ENCODE measurements around the gene NEBL.

Gene NEBL

DNA sequence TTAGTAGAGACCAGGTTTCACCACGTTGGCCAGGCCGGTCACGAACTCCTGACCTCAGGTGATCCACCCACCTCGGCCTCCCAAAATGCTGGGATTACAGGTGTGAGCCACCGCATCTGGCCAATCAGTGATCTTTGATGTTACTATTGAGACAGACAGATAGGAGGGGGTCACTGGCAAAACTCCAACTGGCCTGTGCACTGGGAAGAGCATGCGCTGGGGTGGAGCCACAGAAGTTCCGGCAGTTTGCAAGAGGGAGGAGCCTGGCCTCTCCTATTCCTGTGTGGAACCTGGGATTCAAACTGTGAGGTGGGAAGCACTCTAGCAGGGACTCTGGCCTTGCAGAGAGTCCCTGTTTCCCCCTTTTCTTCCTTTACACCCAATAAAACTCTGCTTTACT lies 60.7 kb downstream of the NEBL start:
- Histone ChIP-seq H3K27me3 (ENCODE audit: control insufficient read depth in 1 of 2, insufficient read depth in 2 of 2, low read length in 2 of 2) (no peaks in the 10 kb centered on the region), H3K9ac (ENCODE audit: low read length in 2 of 2) (no peak overlapping the region), H3K4me3 (ENCODE audit: low read length in 2 of 2) (no peak overlapping the region), H3K36me3 (ENCODE audit: control insufficient read depth in 2 of 2, insufficient read depth in 2 of 2, low read length in 2 of 2) (no peaks in the 10 kb centered on the region), H3K4me1 (ENCODE audit: control insufficient read depth, insufficient read depth, low read length) (no peaks in the 10 kb centered on the region), H3K9me3 (ENCODE audit: control insufficient read depth in 2 of 2, low read length in 2 of 2) (peaks cover 4 to 5% of the 10 kb centered on the region in 2 donors), H3K27ac (ENCODE audit: low read length) (no peak overlapping the region)

DNA sequence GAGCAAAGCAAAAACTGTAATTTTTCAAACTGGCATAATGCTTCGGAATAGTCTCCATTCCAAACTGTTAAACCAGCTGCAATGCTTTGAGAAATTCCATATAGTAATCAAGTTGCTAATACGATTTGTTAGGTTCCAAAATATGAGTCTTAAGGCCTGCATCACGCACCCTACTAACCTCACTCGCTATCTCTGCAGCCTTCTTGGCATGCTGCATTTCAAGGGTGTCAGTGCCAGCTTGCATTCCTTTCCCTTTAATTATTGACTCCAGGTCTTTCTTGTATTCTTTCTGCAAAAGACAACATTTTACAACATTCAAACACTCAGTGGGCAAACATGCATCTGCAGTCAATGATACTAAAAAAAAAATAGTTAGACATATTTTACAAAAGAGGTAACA lies 61.8 kb downstream of the NEBL start:
- Histone ChIP-seq H3K4me1 (ENCODE audit: control insufficient read depth, insufficient read depth, low read length) (no peaks in the 10 kb centered on the region), H3K4me3 (ENCODE audit: low read length in 2 of 2) (no peak overlapping the region), H3K9me3 (ENCODE audit: control insufficient read depth in 2 of 2, low read length in 2 of 2) (peaks cover 4 to 5% of the 10 kb centered on the region in 2 donors), H3K36me3 (ENCODE audit: control insufficient read depth in 2 of 2, insufficient read depth in 2 of 2, low read length in 2 of 2) (no peaks in the 10 kb centered on the region), H3K9ac (ENCODE audit: low read length in 2 of 2) (no peak overlapping the region), H3K27me3 (ENCODE audit: control insufficient read depth in 1 of 2, insufficient read depth in 2 of 2, low read length in 2 of 2) (no peaks in the 10 kb centered on the region), H3K27ac (ENCODE audit: low read length) (no peak overlapping the region)

DNA sequence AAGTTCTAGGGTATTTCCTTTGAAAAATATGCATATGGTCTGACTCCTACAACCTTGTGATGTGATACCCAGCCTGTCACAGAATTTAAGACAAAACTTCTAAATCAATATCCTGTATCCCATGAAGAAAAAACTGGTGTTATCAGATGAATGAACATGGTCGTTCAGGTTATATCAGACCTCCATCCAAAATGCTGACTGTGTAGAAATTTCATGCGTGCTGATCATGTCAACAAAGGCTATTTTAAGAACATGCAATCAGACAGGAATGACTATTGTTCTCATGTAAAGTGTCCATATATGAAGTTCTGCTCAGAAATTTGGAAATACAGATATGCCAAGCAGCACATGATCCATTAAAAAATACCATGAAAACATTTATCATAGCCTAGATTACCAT lies 62.3 kb downstream of the NEBL start:
- no peak overlapping the region for H3K4me3 ChIP-seq (ENCODE audit: low read length in 2 of 2)
- no peaks in the 10 kb centered on the region for H3K4me1 ChIP-seq (ENCODE audit: control insufficient read depth, insufficient read depth, low read length)
- H3K9me3 ChIP-seq (ENCODE audit: control insufficient read depth in 2 of 2, low read length in 2 of 2) = peaks cover 4 to 5% of the 10 kb centered on the region in 2 donors
- no peaks in the 10 kb centered on the region for H3K36me3 ChIP-seq (ENCODE audit: control insufficient read depth in 2 of 2, insufficient read depth in 2 of 2, low read length in 2 of 2)
- no peaks in the 10 kb centered on the region for H3K27me3 ChIP-seq (ENCODE audit: control insufficient read depth in 1 of 2, insufficient read depth in 2 of 2, low read length in 2 of 2)
- H3K27ac ChIP-seq (ENCODE audit: low read length) = no peak overlapping the region
- H3K9ac ChIP-seq (ENCODE audit: low read length in 2 of 2) = no peak overlapping the region

DNA sequence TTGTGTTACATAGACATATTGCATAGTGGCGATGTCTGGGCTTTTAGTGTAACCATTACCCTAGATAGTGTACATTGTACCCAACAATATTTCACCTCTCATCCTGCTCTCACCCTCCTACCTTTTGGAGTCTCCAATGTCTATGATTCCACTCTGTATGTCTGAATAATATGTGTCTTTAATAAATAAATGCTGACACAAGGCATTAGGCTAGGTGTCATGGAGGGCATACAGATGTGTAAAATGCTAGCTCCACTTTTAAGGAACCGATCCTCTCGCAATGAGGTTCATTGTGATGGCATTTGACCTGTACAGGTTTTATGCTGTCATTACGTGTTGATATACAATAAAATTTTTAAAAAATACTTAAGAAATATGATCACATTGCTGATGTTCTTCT lies 74.3 kb downstream of the NEBL start:
- Histone ChIP-seq H3K27me3 (ENCODE audit: control insufficient read depth in 1 of 2, insufficient read depth in 2 of 2, low read length in 2 of 2) (no peaks in the 10 kb centered on the region), H3K36me3 (ENCODE audit: control insufficient read depth in 2 of 2, insufficient read depth in 2 of 2, low read length in 2 of 2) (no peaks in the 10 kb centered on the region), H3K27ac (ENCODE audit: low read length) (no peak overlapping the region), H3K4me3 (ENCODE audit: low read length in 2 of 2) (no peak overlapping the region), H3K4me1 (ENCODE audit: control insufficient read depth, insufficient read depth, low read length) (no peaks in the 10 kb centered on the region), H3K9me3 (ENCODE audit: control insufficient read depth in 2 of 2, low read length in 2 of 2) (no peaks in the 10 kb centered on the region), H3K9ac (ENCODE audit: low read length in 2 of 2) (no peak overlapping the region)

DNA sequence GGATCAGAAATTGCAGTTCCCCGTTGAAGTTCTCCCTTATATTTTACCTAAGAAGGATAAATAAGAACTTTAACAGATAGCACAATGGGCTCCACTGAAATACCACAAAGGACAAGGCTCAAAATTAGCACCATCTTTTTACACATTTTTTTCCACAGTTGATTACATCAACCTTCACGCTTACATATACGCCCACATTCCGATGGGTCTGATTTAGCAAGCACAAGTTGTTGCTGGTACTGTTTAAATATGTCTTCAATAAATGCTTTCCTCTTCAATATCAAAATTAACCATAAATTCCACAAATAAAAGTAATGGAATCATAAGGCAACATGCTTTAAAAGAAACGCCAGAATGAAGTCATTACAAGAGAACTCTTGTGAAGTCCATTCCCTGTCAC lies 79.5 kb downstream of the NEBL start:
- H3K9me3 ChIP-seq (ENCODE audit: control insufficient read depth in 2 of 2, low read length in 2 of 2) = no peaks in the 10 kb centered on the region
- H3K36me3 ChIP-seq (ENCODE audit: control insufficient read depth in 2 of 2, insufficient read depth in 2 of 2, low read length in 2 of 2) = no peaks in the 10 kb centered on the region
- no peaks in the 10 kb centered on the region for H3K4me1 ChIP-seq (ENCODE audit: control insufficient read depth, insufficient read depth, low read length)
- H3K27me3 ChIP-seq (ENCODE audit: control insufficient read depth in 1 of 2, insufficient read depth in 2 of 2, low read length in 2 of 2) = no peaks in the 10 kb centered on the region
- no peak overlapping the region for H3K9ac ChIP-seq (ENCODE audit: low read length in 2 of 2)
- no peak overlapping the region for H3K27ac ChIP-seq (ENCODE audit: low read length)
- H3K4me3 ChIP-seq (ENCODE audit: low read length in 2 of 2) = no peak overlapping the region

DNA sequence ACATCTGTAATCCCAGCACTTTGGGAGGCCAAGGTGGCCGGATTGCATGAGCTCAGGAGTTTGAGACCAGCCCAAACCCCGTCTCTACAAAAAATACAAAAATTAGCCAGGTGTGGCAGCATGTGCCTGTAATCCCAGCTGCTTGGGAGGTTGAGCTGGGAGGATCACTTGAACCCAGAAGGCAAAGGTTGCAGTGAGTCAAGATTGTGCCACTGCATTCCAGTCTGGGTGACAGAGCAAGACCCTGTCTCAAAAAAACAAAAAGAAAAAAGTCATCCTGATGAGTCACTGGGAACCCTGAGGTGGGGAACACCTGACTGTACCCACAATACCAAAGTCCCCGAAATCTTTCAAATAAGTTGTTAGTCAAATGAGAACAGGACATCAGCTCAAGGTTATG lies 80.0 kb downstream of the NEBL start:
- Histone ChIP-seq H3K4me1 (ENCODE audit: control insufficient read depth, insufficient read depth, low read length) (no peaks in the 10 kb centered on the region), H3K36me3 (ENCODE audit: control insufficient read depth in 2 of 2, insufficient read depth in 2 of 2, low read length in 2 of 2) (no peaks in the 10 kb centered on the region), H3K27me3 (ENCODE audit: control insufficient read depth in 1 of 2, insufficient read depth in 2 of 2, low read length in 2 of 2) (no peaks in the 10 kb centered on the region), H3K4me3 (ENCODE audit: low read length in 2 of 2) (no peak overlapping the region), H3K9me3 (ENCODE audit: control insufficient read depth in 2 of 2, low read length in 2 of 2) (no peaks in the 10 kb centered on the region), H3K27ac (ENCODE audit: low read length) (no peak overlapping the region), H3K9ac (ENCODE audit: low read length in 2 of 2) (no peak overlapping the region)

DNA sequence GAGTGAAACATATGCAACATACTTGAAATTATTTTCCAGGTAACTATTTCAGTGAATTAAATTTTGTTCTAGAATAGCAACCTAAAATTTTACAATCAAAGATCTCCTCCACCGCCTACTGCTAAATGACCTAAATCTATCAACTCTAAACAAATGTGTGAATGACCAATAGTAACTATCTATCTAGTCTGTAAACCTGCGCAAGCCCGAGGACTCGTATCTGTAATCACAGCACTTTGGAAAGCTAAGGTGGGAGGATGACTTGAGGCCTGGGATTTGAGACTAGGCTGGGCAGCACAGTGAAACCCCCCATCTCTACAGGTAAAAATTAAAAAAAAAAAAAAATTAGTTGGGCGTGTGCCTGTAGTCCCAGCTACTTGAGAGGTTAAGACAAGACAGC lies 83.0 kb downstream of the NEBL start:
- no peak overlapping the region for H3K9ac ChIP-seq (ENCODE audit: low read length in 2 of 2)
- no peaks in the 10 kb centered on the region for H3K36me3 ChIP-seq (ENCODE audit: control insufficient read depth in 2 of 2, insufficient read depth in 2 of 2, low read length in 2 of 2)

DNA sequence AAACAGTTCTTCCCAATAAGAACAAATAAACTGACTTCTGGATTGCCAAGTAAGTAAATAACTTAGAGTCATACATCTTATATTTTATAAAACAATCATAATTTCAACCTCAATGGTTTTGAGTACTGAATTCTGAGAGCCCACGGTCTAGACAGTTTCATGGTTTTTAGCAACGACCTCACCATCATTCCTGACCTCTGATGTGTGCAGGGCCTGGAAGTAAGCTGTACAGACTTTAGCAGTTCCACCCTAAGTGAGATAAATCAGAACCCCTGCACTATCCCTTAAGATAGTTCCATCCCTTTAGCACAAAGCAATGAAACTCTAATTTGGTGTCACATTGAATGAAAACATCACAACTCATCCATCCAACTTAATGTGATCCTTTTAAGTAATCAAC lies 86.0 kb downstream of the NEBL start:
- Histone ChIP-seq H3K27me3 (ENCODE audit: control insufficient read depth in 1 of 2, insufficient read depth in 2 of 2, low read length in 2 of 2) (no peaks in the 10 kb centered on the region), H3K4me1 (ENCODE audit: control insufficient read depth, insufficient read depth, low read length) (no peaks in the 10 kb centered on the region), H3K27ac (ENCODE audit: low read length) (no peak overlapping the region), H3K9me3 (ENCODE audit: control insufficient read depth in 2 of 2, low read length in 2 of 2) (no peaks in the 10 kb centered on the region), H3K36me3 (ENCODE audit: control insufficient read depth in 2 of 2, insufficient read depth in 2 of 2, low read length in 2 of 2) (no peaks in the 10 kb centered on the region), H3K9ac (ENCODE audit: low read length in 2 of 2) (no peak overlapping the region), H3K4me3 (ENCODE audit: low read length in 2 of 2) (no peak overlapping the region)

More for the DNA sequence above, 83.0 kb downstream of the NEBL start:
- Histone ChIP-seq H3K9me3 (ENCODE audit: control insufficient read depth in 2 of 2, low read length in 2 of 2) (no peaks in the 10 kb centered on the region), H3K4me1 (ENCODE audit: control insufficient read depth, insufficient read depth, low read length) (no peaks in the 10 kb centered on the region), H3K27me3 (ENCODE audit: control insufficient read depth in 1 of 2, insufficient read depth in 2 of 2, low read length in 2 of 2) (no peaks in the 10 kb centered on the region), H3K27ac (ENCODE audit: low read length) (no peak overlapping the region), H3K4me3 (ENCODE audit: low read length in 2 of 2) (no peak overlapping the region)

DNA sequence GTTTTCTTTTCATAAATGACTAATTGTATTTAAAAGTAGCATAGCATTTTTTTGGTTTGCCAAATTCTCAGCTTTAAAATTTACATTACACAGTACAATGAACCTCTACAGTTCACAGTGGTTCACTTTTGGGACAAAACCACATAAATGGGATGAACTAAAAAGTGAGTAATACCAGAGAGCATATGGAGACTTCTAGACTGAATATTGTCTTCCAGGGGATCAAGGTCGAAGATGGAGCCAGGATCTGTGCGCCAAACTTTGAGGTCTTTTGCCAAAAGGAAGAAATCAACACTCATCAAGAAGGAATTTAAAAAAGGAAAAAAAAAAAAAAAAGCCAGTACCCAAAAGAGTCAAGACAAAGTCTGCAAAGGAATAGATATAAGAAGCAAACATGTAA lies 87.5 kb downstream of the NEBL start:
- Histone ChIP-seq H3K9ac (ENCODE audit: low read length in 2 of 2) (no peak overlapping the region), H3K9me3 (ENCODE audit: control insufficient read depth in 2 of 2, low read length in 2 of 2) (no peaks in the 10 kb centered on the region), H3K36me3 (ENCODE audit: control insufficient read depth in 2 of 2, insufficient read depth in 2 of 2, low read length in 2 of 2) (no peaks in the 10 kb centered on the region), H3K27ac (ENCODE audit: low read length) (no peak overlapping the region), H3K4me1 (ENCODE audit: control insufficient read depth, insufficient read depth, low read length) (no peaks in the 10 kb centered on the region), H3K4me3 (ENCODE audit: low read length in 2 of 2) (no peak overlapping the region), H3K27me3 (ENCODE audit: control insufficient read depth in 1 of 2, insufficient read depth in 2 of 2, low read length in 2 of 2) (no peaks in the 10 kb centered on the region)

DNA sequence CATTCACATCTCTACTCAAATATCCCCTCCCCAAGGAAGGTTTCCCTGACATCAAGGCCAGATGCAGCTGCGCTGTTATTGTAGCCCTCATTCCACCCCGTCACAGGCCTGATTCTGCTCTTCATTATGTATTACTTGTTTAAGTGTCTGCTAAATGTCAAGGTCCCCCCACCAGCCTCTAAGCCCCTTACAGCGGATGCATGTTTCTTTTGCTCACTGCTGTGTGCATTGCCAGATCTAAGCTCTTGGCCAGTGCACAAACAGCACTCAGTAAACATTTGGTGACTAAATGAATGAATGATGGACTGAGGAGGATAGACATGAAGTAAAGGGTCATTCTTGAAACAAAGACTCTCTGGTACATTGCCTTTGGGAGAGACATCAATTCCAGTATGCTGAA lies 90.6 kb downstream of the NEBL start:
- H3K9me3 ChIP-seq (ENCODE audit: control insufficient read depth in 2 of 2, low read length in 2 of 2) = no peaks in the 10 kb centered on the region
- H3K27me3 ChIP-seq (ENCODE audit: control insufficient read depth in 1 of 2, insufficient read depth in 2 of 2, low read length in 2 of 2) = no peaks in the 10 kb centered on the region
- H3K4me1 ChIP-seq (ENCODE audit: control insufficient read depth, insufficient read depth, low read length) = no peaks in the 10 kb centered on the region
- H3K9ac ChIP-seq (ENCODE audit: low read length in 2 of 2) = no peak overlapping the region
- H3K27ac ChIP-seq (ENCODE audit: low read length) = no peak overlapping the region
- H3K4me3 ChIP-seq (ENCODE audit: low read length in 2 of 2) = no peak overlapping the region
- no peaks in the 10 kb centered on the region for H3K36me3 ChIP-seq (ENCODE audit: control insufficient read depth in 2 of 2, insufficient read depth in 2 of 2, low read length in 2 of 2)

DNA sequence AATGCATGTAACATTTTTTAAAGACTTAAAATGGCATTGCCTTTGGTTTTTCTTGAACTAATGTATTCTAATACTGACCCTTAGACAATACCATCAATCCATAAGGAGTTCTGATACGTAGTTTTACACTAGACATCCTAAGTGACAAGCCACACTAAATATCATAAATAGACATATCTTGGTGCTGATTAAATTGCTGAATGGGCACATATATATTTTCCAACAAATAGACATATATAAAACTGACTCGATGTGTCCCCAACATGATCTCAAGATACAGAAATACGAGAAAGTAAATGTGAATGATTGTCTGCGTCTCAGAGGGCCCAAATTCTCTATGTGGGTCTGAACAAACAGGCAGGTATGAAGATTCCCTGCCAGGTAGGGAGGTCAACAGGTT lies 99.8 kb downstream of the NEBL start:
- Histone ChIP-seq H3K9me3 (ENCODE audit: control insufficient read depth in 2 of 2, low read length in 2 of 2) (no peaks in the 10 kb centered on the region), H3K9ac (ENCODE audit: low read length in 2 of 2) (no peak overlapping the region), H3K4me3 (ENCODE audit: low read length in 2 of 2) (no peak overlapping the region), H3K4me1 (ENCODE audit: control insufficient read depth, insufficient read depth, low read length) (no peaks in the 10 kb centered on the region), H3K27me3 (ENCODE audit: control insufficient read depth in 1 of 2, insufficient read depth in 2 of 2, low read length in 2 of 2) (no peaks in the 10 kb centered on the region), H3K27ac (ENCODE audit: low read length) (no peak overlapping the region), H3K36me3 (ENCODE audit: control insufficient read depth in 2 of 2, insufficient read depth in 2 of 2, low read length in 2 of 2) (no peaks in the 10 kb centered on the region)

DNA sequence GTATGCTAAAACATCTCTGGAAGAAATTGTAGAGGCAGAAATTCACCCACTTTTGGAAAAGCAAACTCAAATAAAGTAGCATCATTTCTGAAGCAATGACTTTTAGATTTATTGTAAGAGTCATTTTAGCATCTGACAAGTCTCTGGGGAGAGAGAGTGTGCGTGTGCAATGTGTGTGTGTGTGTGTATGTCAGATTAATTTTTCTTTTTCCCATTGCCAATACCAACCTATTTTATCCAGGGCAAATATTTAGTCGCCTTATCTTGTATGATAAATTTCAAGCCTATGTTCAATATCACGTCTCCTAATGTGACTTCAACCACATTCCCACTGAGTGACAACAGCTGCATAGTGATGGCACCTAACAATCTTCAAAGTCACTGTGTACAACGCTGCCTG lies 101.7 kb downstream of the NEBL start:
- H3K4me1 ChIP-seq (ENCODE audit: control insufficient read depth, insufficient read depth, low read length) = no peaks in the 10 kb centered on the region
- no peaks in the 10 kb centered on the region for H3K27me3 ChIP-seq (ENCODE audit: control insufficient read depth in 1 of 2, insufficient read depth in 2 of 2, low read length in 2 of 2)
- no peak overlapping the region for H3K9ac ChIP-seq (ENCODE audit: low read length in 2 of 2)
- no peak overlapping the region for H3K27ac ChIP-seq (ENCODE audit: low read length)
- no peaks in the 10 kb centered on the region for H3K9me3 ChIP-seq (ENCODE audit: control insufficient read depth in 2 of 2, low read length in 2 of 2)
- no peaks in the 10 kb centered on the region for H3K36me3 ChIP-seq (ENCODE audit: control insufficient read depth in 2 of 2, insufficient read depth in 2 of 2, low read length in 2 of 2)
- no peak overlapping the region for H3K4me3 ChIP-seq (ENCODE audit: low read length in 2 of 2)

All from stomach smooth muscle (tissue), 2 donors.